Stomach (tissue), 4 donors: ENCODE results near the gene PDIA5.

Source experiments
- CTCF ChIP-seq, 7 experiments: fragments of 450-650 bp in 4 of 7; fragments of 200-600 bp in 3 of 7; sonication (generic) in 3 of 7; IDR thresholded peaks; one replicate each; pipeline ENCODE4 v1.5.1; 2016 to 2019; ENCODE audit warnings: antibody characterized with exemption in 7 of 7, control low read depth in 2 of 7, mild to moderate bottlenecking in 1 of 7
- POLR2AphosphoS5 ChIP-seq, 3 donors: sonication (generic); formaldehyde crosslinking; IDR thresholded peaks; one replicate each; pipeline ENCODE4 v1.6.1; 2016; ENCODE audit warnings: antibody characterized with exemption in 3 of 3

GRCh38 chr3:123169492-123169929 lies 102.7 kb downstream of the PDIA5 start:
- TF ChIP-seq POLR2AphosphoS5 (IDR thresholded peaks at IDR 0.05), result no peak
- no peak for TF ChIP-seq CTCF (IDR thresholded peaks at IDR 0.05)
